ENCODE data around the gene IL22RA1. TPM values are rescaled to one million over a fixed set of nuclear protein-coding genes. Genes with fewer than 3 reads are reported as not detected.

The IL22RA1 gene
- total and polyA plus RNA-seq, 8 donors = 0.43 to 4.1 (median 1.8) TPM; not detected in 1

DNA sequence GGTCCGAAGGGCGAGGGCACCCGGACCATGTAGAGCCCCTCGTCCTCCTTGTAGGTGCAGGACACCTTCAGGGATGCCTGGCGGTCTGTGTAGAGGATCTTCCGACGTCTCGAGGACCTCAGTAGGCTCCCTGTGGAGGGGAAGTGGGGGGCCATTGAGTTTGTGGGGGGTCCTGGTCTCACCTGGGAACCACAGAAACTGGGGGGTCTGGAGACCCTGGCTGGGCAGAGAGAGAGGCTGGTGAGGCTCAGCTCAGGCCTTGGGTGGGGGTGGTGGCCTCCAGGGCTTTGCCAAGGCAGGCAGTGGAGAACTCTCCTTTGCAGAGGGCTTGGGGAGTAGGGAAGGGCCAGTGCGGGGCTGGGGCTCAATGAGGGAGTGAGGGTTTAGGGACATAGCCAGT lies 50.0 kb downstream of the IL22RA1 start:
- TF ChIP-seq EP300 (IDR thresholded peaks at IDR 0.05) (no peak), POLR2A (IDR thresholded peaks at IDR 0.05) (no peak), POLR2AphosphoS5 (IDR thresholded peaks at IDR 0.05) (no peak)
- TF ChIP-seq, protein P1, sequence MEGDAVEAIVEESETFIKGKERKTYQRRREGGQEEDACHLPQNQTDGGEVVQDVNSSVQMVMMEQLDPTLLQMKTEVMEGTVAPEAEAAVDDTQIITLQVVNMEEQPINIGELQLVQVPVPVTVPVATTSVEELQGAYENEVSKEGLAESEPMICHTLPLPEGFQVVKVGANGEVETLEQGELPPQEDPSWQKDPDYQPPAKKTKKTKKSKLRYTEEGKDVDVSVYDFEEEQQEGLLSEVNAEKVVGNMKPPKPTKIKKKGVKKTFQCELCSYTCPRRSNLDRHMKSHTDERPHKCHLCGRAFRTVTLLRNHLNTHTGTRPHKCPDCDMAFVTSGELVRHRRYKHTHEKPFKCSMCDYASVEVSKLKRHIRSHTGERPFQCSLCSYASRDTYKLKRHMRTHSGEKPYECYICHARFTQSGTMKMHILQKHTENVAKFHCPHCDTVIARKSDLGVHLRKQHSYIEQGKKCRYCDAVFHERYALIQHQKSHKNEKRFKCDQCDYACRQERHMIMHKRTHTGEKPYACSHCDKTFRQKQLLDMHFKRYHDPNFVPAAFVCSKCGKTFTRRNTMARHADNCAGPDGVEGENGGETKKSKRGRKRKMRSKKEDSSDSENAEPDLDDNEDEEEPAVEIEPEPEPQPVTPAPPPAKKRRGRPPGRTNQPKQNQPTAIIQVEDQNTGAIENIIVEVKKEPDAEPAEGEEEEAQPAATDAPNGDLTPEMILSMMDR (IDR thresholded peaks at IDR 0.05) = no peak
- H3K36me3 ChIP-seq = no peaks in the 10 kb centered on the region
- no peak for DNase-seq

DNA sequence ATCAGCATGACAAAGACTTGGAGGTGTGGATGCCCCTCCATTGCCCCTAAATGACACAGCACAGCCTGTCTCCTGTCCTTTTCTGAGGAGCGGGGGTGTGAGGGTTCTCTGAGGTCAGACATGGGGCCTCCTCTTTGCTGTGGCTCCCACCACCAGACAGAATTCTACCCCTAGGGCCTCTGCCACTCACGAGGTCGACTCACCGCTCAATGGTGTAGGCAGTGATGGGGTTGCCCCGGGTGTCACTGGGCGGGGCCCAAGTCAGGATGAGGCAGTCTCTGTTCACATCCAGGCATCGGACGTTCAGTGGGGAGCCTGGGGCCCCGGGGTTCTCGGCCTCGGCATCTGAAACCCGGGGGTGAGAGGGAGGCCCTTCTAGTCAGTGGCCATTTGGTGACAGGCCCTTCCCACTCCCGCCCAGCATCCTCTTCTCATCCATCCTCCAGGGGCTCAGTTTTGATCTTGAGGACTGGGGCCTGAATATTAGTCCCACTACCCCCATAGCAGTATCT lies 50.9 kb downstream of the IL22RA1 start:
- no peaks in the 10 kb centered on the region for H3K36me3 ChIP-seq
- TF ChIP-seq POLR2A (IDR thresholded peaks at IDR 0.05) = no peak
- H3K27me3 ChIP-seq = peaks cover 0 to 10% (median 0%) of the 10 kb centered on the region in 3 donors
- WGBS, 5 donors = 61 to 84% (median 82%) methylated on average over 5 to 13 of the region's 13 CpGs
- H3K9me3 ChIP-seq = no peaks in the 10 kb centered on the region
- no peaks in the 10 kb centered on the region for H3K4me1 ChIP-seq
- no peak for DNase-seq
- intact Hi-C loops (cut with DNase I; ENCODE audit: low total_unique reads) = no loop called here
- no peak overlapping the region for H3K27ac ChIP-seq
- H3K4me3 ChIP-seq = no peak overlapping the region

More for the DNA sequence above, 50.0 kb downstream of the IL22RA1 start:
- Histone ChIP-seq H3K27ac (no peak overlapping the region), H3K27me3 (peaks cover 0 to 10% (median 0%) of the 10 kb centered on the region in 3 donors), H3K9me3 (no peaks in the 10 kb centered on the region), H3K4me1 (no peaks in the 10 kb centered on the region), H3K4me3 (no peak overlapping the region)
- intact Hi-C loops (cut with DNase I; ENCODE audit: low total_unique reads) = no loop called here
- WGBS, 5 donors = 90 to 95% (median 94%) methylated on average over 4 to 9 of the region's 9 CpGs

GRCh38 chr1:24090736-24091135 lies 52.2 kb downstream of the IL22RA1 start:
- 92 to 96% (median 95%) methylated on average over 11 of the region's 11 CpGs for WGBS, 5 donors
- Histone ChIP-seq H3K4me3 (no peak overlapping the region), H3K9me3 (no peaks in the 10 kb centered on the region), H3K36me3 (no peaks in the 10 kb centered on the region), H3K27ac (no peak overlapping the region), H3K27me3 (peaks cover 0 to 10% (median 0%) of the 10 kb centered on the region in 3 donors), H3K4me1 (no peaks in the 10 kb centered on the region)
- DNase-seq = no peak
- TF ChIP-seq POLR2AphosphoS5 (IDR thresholded peaks at IDR 0.05) (no peak), POLR2A (IDR thresholded peaks at IDR 0.05) (no peak), EP300 (IDR thresholded peaks at IDR 0.05) (no peak)
- TF ChIP-seq, protein P1 (IDR thresholded peaks at IDR 0.05) = no peak
- intact Hi-C loops (cut with DNase I; ENCODE audit: low total_unique reads) = no loop called here

- intact Hi-C loops (cut with DNase I; ENCODE audit: low total_unique reads) = no loop called here
- Histone ChIP-seq H3K9me3 (no peaks in the 10 kb centered on the region), H3K27ac (no peak overlapping the region), H3K4me1 (no peaks in the 10 kb centered on the region), H3K27me3 (peaks cover 0 to 7% (median 0%) of the 10 kb centered on the region in 3 donors), H3K4me3 (no peak overlapping the region), H3K36me3 (no peaks in the 10 kb centered on the region)
- WGBS, 5 donors = 73 to 89% (median 84%) methylated on average over 12 to 14 of the region's 14 CpGs
- DNase-seq = no peak
- TF ChIP-seq, protein P1 (IDR thresholded peaks at IDR 0.05) = no peak
- TF ChIP-seq POLR2AphosphoS5 (IDR thresholded peaks at IDR 0.05) (no peak), POLR2A (IDR thresholded peaks at IDR 0.05) (no peak), EP300 (IDR thresholded peaks at IDR 0.05) (no peak)
These were observed 53.0 kb downstream of the IL22RA1 start for GRCh38 chr1:24089743-24090555.
